HuH-7 (cell line): ENCODE data around the gene RPL10A.

Source experiments
- DNase-seq: peaks from one replicate; pipeline ENCODE4 v3.0.0; 2011; ENCODE audit warnings: low spot score

The RPL10A gene

DNA sequence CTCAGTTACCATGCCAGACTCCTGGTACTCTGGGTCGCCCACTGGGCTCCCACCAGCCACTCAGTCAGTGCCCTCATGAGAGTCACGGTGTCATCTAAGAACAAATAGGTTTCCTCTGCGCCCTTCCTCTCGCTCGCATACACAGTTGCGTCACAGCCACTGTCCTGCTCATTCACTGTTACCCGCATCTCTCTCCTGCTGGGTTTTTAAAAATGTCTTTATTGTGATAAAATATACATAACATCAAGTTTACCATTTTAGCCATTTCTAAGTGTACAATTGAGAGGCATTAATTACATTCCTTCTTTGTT is 24.7 kb downstream of the RPL10A start:
- DNase-seq, result no peak

DNA sequence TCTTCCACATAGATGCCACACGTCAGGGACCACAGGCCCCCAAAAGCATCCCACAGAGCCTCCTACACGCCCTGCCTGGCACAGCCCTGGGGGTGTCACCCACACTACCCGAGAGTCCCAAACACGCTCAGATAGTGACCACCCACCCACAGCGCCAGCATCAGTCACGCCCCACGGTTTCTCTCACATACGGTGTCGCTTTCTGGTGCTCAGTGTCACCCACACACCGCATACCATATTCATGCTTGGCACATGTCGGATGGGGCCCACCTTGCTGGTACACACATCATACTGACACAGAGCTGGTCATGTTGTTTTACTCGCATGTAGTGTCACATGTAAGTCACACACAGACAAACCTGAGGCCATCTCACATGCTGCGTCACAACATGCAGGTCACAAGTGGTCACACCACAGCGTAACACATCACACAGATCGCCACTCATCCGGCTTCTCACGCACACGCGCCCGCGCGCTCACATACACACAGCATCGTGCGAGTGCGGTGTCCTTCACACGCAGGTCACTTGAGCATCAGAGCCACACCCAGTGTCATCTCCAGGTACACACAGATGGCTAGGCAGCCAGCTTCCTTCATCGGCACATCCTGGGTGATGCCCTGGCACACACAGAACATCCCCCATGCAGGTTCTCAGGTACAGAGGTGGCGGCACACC is 25.2 kb downstream of the RPL10A start:
- no peak for DNase-seq

DNA sequence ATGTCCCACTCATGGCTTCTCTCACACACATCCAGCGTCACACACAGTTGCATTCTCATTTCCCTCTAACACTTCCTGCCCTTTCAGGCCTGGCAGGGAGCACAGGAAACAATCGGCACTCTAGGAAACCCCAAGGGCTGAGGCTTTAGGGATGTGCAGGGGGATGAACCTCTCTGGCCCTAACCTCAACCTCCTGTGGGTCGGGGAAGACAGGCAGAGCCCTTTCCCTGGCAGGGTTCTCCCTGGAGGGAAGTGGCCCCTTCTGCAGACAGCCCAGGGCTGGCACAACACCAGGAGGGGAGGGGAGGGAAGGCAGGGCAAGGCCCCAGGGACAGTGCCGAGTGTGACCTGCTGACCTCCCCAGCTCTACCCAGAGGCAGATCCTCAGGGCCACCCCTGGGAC is 26.0 kb downstream of the RPL10A start:
- DNase-seq, result no peak

DNA sequence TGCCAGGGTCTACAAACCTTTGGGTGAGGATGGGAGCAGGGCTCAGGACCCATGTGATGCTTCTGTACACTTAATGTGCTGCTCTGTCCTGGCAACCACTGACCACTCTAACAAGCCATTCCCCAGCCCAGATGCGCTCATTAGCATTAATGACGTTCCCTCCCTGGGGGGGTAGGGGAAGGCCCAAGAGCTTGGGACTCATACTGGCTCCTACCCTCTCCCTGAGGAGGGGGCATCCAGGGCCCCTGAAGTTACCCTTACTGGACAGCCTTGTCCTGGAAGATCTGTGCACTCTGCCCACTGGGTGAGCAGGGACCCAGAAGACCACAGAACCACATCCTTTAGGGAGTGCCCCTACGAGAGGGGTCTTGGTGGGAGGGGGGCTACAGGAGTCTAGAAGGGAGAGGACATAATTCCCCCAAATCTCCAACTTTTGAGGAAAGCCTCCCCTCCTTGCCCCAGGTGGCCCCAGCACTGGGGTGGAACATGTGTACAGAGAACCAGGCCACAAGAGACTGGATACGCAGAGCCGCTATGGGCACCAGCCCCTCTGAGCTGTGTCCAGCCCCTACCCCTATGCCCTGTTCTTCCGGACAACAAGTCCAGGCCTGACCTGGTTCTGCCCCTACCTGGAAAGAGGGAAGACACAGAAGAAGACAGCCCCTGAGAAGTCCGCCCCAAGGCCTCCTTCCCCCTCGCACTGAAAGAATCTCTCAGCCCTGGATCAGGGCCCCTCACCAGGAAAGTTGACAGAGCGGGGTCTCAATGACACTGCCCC is 27.2 kb downstream of the RPL10A start:
- no peak for DNase-seq

DNA sequence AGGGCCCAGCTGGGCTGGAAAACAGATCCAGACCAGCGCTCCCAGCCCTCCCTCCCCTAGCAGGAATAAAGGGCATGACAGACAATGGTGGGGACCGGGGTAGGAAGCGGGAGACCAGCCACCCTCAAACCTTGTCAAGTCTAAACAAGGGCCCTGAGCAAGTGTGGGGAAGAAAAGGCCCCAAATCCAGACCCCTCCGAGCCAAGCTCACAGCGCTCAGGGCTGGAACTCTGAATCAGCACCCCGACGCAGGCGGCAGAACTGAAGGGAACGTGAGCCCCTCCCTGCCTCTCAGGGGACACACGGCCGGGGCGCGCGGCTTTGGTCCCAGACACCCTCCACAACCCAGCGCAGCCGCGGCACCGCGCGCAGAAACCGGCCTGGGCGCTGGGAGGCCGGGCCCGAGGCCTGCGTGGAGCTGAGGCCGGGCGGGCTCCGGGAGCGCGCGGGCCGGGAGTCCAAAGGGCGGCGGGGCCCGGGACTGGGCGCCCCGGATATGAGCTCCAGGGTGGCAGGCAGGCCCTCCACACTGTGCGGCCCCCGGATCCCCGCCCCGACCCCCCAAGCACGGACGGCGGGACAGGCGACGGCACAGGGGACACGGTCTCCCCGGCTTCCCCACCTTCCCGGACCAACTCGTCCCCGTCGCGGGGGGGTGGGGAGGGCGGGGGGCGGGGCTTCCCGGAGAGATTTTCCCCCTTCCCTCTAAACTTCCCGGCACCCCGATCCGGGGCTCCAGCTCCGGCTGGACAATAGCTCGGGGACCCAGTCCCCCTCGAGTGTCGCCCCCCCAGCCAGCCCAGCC is 28.0 kb downstream of the RPL10A start:
- peak; percentile 58 for DNase-seq

DNA sequence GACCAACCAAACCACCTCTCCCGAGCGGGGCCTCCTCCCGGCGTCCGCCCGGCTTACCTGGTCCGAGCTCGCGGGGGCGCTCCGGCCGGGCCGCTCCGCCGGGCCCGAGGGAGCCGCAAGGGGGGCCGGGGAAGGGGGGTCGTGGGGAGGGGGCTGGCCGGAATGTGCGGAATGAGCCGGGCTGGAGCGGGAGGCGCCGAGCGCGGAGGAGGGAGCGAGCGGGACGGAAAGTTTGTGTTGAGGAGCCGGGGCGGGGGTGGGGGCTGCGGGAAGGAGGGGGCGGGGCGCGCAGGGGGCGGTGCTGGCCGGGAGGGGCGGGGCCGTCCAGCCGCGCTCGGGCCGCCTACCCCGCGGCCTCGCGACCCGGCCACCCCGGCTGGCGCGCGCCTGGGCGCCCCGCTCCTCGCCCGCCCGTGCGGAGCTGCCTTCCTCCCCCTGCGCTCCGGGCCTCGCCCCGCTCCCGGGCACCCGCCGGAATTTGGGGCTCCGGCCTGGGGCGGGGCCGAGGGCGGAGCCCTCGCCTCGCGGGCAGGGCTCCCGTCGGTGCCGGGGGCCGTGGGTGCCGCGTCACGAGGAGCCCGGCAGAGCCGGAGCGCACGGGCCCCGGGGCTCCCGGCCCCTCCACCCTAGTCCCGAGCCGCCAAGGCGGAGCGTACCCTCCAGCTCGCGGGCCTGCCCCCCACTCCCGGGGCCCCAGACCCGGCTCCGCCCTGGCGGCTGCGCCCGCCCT is 28.8 kb downstream of the RPL10A start, which contains the start of gene TEAD3:
Gene TEAD3, minus strand, starts transcription at position 239 of the 730 bp plus-strand sequence.
- peak; percentile 90 for DNase-seq

DNA sequence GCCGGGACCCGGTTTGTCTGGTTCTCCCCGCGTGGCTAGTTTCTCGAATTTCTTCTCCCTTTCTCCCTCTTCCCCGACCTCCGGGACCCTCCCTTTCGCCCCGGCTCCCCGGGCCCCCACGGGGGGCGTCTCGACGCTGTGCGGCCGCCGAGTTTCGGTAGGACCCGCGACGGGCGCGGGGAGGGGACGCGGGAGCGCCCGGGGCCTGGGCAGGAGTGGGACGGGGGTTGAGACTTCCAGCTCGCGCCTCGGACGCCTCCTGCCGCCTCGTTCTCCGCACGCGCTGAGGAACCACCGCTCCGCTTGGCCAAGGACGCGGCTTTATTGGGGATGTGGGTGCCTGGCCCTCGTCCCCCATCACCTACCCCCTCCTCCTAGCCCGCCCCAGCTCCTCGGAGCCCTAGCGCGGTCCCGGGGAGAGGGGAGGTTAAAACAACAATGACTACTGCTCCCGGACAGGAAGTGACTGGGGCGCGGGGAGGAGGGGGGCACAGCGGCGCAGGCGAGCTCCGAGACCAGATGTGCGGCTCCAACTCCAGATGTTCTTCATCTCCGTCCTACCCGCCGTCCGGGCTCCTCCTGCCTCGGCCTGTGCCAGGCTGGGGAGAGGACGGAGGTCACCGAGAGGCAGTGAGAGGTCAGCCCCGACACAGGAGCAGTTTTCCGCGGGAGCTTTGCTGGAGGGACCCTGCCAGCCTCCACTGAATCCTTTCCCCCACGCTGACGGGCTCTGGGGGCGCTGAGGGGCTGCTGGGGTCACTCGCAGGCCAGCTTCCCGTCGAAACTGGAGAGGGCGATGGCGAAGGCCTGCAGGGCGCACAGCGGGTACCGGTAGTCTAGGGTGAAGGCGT is 29.6 kb downstream of the RPL10A start:
- peak; percentile 48 for DNase-seq

DNA sequence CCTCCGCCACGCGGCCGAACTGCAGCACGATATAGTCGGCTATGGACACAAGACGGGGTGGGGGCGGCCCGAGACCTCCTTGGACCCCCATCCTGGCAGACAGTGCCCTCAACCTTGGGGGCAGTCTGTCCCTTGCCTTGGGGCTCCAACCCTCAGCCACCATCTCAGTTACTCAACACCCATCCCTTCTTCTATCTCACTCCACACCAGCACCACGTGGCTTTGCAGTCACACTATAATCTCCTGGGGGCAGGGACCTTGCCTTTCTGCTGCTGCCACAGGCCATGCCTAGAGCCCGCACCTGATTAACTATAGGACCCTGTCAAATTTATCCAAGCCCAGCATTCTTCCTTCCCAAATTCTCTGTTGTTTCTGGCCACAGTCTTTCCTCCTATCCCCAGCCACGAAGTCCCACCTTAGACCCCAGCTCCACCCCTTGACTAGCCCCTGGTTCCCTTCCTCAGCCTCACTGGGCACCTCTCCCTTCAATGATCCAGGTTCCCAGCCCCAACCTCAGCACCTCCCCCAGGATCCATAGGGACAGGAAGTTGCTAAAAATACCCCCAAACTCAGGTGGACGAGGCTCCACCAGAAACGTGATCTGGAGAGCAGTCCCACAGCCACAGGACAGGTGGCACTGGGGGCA is 30.3 kb downstream of the RPL10A start:
- no peak for DNase-seq

DNA sequence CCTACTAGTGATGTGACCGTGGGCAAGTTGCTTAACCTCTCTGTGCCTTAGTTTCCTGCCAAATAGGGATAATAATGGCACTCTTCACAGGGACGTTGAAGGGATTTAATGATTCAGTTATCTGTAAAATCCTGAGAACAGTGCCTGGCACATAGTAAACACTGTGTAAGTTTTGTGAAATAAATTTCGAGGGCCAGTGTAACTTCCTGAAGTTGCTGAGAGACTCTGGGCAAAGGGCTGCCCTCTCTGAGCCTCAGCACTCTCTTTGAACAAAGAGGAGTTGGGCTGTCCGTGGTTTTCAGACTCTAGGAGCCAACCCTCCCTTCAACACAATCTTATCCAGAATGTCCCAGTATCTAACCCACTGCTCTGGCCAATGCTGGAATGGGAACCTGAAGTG is 31.2 kb downstream of the RPL10A start:
- DNase-seq, result no peak

DNA sequence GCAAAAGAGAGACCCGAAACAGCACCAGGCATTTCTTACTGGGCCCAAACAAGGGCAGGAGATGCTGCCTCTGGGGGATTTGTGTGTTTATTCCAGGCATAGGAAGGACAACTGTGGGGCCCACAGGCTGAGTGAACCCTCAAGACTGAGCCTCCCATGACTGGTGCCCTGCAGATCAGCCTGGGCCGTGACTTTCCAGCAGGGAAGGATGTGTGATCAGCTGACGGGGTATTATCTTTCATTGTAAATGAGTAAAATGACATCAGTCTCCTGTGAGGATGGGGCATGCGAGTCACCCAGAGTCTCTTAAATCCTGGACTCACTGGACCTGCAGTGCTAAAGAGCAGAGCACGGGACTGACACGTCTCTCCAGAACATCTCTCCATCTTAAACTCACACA is 32.6 kb downstream of the RPL10A start:
- no peak for DNase-seq

DNA sequence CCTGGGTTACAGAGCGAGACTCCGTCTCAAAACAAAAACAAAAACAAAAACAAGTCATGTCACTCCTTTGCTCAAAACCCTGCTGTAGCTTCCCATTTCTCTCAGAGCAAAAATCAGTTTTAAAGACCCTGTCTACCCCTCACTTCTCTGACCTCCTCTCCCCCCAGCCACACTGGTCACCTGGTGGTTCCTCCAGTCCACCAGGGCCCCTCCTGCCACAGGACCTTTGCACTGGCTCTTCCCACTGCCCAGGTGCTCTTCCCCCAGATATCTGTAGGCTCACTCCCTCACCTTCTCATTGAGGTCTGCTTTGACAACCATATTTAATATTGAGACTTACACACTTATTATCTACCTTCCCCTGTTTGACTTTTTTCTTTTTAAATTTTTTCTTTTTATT is 33.6 kb downstream of the RPL10A start:
- DNase-seq, result no peak

DNA sequence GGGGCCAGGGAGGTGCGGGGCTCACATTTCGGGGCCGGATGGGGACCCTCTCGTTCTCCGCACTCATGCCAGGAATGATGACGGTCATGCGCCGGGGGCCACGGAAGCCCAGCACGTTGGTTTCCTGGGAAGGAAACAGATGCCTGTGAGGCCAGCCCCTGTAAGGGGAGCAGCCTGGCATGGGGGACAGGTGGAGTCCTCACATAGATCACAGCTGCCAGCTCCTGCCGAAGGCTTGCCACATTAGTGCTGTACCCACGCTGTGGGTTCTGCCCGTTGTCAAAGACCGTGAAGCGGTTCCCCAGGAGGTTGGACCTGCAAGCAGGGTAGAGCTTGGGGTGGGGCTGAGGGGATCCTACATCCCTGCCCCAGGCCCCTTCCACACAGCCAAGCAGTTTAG is 35.3 kb downstream of the RPL10A start:
- DNase-seq, result no peak

DNA sequence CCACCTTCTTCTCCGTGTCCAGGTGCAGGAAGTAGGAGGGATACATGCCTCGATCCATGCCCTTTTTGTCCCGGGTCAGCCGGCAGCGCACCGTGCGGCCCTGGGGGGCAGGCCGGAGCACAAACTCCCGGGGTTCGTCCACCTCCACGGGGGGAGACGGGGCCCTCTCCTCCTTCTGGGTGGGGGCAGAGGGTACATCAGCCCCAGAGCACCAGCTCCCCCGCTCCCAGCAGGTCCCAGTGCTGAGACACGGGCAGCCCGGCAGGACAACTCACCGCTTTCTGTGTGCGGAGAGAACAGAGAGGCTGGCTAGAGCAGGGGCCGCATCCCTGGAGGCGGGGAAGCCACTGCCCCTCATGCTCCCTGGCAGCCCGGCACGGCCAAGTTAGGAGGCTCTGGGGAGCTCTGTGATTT is 37.8 kb downstream of the RPL10A start:
- DNase-seq, result no peak

DNA sequence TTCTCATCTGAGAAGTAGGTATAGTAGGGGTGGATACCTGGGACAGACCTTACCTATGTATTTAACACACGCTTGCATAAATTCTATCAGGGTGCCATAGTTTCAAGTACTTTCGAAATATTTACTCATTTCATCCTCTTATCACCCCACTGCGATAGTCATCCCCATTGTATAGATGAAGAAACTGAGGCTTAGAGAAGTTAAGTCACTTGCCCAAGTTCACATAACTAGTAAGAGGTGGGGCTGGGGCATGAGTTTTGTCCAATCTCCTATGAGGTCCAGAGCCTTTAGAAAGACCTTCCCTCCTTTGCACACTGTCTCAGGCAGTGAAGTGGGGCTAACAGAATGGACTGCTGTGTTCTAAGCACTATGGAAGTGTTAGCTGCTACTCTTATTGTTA is 38.3 kb downstream of the RPL10A start:
- DNase-seq, result no peak

DNA sequence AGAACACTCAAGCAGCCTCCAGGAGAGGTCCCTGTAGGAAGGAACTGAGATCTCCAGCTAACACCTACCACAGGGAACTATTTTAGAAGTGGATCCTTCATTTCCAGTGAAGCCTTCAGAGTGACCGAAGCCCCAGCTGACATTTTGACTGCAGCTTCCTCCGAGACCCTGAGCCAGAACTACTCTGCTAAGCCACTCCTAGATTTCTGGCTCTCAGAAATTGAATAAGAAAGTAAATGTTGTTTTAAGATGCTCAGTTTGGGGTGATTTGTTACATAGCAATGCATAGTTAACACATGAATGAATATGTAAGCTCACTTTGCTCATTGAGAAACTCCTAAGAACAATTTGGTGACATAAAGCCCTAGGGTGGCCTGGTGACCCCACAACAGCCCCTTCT is 39.0 kb downstream of the RPL10A start:
- no peak for DNase-seq

DNA sequence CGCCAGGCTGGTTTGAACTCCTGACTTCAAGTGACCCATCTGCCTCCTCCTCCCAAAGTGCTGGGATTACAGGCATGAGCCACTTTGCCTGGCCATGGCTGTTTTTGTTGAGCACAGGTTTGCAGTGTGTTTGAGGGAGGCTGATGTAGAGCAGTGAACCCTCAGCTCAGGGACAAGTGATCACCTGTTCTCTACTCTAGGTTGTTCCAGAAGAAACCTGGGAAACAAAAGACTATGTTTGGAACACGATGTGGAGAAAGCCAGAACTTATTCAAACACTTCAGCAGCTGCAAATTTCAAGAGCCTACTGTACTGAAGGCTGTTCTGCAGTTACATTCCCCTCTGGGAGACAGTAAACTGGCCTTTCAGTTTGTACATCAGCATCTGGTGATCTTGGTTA is 39.8 kb downstream of the RPL10A start:
- no peak for DNase-seq

DNA sequence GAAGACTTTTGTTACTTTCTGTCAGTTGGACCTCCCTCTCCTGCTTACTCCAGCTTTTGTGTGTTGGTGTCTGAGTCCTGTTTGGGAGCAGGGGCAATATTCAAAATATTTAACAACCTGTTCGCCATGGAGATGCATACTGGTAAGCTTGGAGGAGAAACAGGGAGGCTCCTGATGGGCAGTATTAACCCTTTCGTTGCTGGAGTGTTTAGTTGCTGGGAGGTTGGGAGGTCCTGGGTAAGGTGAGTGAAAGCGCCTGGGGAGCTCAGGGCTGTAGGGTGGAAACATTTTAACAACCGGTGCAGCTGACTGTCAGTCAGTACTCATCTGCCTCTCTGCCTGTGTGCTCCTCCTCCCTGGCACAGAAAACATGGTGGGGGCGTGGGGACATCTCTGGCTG is 40.3 kb downstream of the RPL10A start:
- DNase-seq, result no peak

DNA sequence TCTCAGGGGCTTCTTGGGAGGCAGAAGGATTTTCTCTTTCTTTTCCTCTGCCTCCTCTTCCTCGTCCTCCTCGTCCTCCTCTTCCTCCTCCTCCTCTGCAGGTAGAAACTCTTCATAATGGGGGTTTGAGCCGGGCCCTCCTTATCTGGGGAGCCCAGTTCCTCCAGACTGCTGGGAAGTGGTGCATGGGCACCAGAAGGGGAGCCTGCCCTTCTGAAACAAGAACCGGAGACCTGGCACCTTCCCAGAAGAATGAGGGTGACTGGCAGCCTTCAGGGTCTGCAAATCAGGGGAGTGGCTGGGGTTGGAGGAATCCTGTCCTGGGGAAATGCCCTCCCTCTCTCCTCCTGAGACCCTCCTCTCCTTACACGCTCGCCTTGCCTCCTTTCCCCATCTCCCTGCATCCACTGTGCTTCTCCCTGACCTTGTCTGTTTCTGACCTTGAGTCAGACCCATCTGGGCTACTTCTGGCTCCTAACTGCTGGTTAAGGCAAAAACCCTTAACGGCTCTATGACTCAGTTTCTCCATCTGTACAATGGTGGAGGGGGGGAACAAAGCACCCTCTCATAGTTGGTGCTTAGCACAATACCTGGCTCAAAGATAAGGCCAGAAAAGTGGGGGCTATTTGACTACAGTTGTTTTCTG is 42.8 kb downstream of the RPL10A start:
- DNase-seq, result no peak

DNA sequence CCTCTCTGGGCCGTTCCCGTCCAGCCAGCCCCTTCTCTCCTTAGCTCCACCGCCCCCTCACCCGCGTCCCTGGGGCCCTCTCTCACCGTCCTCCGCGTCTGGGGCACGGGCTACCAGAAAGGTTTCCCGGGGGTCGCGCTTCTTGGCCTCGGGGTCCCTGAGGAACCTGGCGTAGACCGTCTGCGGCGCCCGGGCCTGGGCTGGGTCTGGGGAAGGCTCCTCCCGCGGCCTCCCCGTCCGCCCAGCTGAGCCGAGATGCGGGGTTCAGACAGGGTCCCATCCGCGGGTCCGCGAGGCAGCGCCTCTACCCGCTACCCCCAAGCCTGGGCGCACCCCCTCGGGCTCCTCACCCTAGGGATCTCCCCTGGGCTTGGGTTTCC is 43.4 kb downstream of the RPL10A start:
- DNase-seq, result no peak

DNA sequence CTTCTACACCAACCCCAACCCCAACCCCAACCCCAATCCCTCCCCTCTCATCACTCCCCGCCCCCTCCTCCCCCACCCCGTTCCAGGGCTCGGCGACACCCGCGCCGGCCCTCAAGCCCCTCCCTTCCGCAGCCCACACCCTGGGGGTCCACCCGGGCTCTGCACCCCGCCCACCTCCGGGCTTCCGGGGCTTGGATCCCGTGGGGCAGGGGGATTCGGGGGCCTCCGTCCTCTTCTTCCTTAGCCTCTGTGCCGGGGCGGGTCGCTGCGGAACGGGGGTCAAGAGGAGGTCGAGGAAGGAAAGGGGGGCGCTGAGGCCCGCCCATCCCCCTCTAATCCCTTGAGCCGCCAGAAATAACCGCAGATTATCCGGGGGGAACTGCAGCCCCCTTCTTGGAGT is 43.8 kb downstream of the RPL10A start:
- no peak for DNase-seq

DNA sequence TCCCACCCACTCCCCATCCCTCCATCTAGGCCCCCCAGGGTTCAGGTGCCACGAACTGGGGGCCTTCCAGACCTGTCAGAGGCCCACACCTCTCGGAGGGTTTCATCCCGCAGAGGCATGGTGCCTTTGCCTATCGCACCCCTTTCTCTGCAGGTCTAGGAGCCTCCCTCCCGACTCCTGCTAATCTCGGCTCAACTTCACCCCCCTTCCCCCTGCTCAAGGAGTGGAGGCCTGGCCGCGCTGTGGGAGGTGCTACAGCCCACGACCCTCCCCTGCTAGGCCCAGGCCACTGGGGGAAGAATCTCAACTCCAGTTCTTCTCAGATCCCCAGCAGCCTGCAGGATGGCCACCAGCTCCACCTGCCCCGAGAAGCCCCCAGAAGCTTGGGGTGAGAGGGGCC is 44.5 kb downstream of the RPL10A start, which contains the start of gene TULP1:
Gene TULP1, minus strand, starts transcription at position 157 of the 400 bp plus-strand sequence. Its CDS starts 38 bp downstream, at position 119.
- no peak for DNase-seq
